DMS79 (cell line): ENCODE measurements around the gene GAB1.

Source experiments
- DNase-seq: peaks from one replicate; lab custom pipeline; 2025; lab: John Stamatoyannopoulos, UW

Gene GAB1

DNA sequence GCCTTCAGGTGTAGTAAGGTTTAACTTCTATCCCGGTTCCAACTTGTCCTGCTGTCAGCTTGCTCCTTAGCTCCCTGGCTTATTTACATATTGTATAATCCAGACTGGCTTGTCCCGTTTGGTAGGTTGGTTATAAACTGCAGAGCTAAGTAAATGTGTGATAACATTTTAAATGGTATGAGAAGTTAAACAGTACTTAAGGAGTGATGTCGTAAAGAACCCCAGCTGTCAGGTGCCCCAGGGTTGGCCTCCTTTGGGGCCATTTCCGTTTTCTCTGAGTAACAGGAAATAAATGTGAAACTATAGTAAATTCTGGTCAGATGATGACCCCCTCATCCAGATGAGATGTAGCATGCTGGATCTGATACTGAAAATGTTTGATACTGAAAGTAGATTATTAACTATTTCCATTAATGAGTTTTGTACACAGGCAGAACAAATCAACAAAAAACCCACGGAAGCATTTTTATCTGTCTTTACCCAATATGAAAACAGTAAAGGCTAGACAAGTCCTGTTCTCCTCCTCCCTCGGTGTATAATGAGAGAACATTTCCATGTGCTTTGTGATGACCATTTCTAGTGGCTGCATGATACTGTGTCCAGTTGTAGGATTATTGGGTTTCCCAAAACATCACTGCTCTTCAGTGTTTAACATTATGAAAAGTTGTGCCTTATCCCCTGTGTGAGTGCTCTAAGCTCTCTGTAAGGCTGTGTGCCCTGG lies 22.4 kb downstream of the GAB1 start:
- no peak for DNase-seq

DNA sequence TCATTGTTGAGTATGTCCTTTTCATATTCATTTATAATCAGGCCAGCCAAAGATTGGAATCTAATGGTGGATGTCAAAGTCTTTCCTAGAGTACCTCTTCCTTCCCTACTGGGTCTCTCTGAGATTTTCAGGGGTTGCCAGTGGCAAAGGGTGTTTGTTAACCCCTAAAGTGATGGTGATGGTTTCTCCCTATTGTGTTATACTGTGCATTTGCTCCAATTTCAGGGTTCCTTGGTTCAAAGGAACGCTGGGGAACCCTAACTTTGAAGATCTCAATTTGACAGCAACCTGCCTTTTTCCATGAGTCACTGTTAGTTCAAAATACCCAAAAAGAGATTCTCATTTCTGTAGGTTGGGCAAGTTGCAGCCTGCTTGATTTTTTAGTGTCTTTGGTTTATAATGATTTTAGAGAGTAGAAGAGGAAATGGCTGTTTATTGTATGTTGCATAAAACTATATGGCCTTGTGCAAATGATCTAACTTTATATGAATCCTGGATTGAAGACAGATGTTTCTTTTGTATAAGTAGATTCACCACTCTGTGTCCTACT lies 23.0 kb downstream of the GAB1 start:
- no peak for DNase-seq

DNA sequence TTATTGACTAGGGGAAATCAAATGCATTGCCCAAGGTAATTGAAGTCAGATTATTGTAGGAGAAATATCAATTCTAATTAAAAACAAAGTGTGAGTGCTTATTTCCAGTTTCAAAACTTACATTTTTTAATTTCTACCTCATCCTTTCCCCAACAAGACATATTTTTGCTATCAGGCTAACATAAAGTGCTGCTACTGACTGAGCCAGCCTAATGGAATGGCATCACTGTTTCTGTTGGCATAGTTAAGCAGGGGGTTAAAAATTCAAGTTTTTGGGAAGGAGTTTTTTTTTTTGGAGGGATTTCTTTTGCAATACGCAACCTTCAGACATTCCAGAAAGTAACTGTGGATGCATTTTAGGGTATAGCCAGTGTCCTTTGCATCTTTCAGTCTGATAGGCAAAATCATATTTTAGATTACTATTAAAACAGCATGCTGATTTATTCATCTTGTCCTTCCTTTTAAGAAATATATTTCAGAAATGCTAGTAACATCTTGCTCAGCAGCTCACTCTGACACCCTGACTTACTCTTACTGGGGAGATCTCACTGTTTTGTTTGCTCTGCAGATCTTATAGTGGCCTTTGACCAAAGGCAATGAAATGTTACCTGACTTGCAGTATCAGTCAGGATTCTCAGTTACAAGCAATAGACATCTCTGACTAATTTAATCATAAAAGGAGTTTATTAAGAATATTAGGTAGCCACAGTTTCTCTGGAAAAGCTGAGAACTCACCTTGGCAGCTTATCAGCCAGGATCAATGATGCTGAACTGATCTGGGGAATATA lies 24.4 kb downstream of the GAB1 start:
- DNase-seq: no peak

DNA sequence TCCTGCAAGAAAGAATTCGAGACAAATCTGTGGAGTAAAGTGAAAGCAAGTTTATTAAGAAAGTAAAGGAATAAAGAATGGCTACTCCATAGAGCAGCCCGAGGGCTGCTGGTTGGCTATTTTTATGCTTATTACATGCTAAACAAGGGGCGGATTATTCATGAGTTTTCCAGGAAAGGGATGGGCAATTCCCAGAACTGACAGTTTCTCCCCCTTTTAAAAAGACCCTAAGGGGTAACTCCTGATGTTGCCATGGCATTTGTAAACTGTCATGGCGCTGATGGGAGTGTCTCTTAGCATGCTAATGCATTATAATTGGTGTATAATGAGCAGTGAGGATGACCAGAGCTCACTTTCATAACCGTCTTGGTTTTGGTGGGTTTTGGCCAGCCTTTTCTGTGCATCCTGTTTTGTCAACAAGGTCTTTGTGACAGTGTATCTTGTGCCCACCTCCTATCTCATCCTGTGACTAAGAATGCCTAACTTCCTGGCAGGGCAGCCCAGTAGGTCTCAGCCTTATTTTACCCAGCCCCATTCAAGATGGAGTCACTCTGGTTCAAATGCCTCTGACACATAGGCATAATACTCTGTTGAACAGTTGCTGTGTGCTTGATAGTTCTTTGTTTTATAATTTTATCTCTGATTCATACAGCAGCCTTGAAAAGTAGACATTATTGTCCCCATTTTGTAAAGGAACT lies 25.8 kb downstream of the GAB1 start:
- DNase-seq: no peak

DNA sequence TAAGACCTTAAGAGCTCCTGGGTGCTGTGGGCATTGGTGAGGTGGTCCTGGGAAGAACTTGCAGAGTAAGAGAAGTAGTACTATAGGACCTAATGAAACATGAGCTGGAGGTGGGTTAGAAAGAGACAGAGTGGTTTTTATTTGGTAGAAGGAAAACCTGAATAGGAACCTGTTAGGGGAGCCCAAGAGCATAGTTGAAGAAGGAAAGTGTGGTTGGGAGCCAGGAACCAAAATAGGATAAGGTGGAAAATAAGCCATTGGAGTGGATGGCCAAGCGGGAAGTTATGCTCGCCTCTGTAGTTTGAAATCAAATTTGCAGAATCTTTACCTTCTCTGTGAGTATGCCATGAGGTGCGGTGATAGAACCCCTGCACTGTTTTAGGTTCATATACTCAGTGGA lies 26.7 kb downstream of the GAB1 start:
- no peak for DNase-seq

DNA sequence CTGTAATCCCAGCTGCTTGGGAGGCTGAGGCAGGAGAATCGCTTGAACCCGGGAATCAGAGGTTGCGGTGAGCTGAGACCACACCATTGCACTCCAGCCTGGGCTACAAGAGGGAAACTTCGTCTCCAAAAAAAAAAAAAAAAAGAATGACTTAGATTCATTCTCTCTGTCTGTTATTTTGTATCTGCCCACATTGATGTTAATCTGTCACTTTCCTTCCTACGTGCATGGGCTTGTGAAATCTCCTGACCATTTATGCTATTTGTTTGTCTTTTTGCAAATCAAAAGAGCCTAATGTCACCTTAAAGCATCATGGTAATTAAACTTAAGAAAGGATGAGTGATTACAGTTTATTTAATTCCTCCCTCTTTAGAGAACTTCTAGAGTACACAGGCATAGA lies 27.4 kb downstream of the GAB1 start:
- DNase-seq: no peak

DNA sequence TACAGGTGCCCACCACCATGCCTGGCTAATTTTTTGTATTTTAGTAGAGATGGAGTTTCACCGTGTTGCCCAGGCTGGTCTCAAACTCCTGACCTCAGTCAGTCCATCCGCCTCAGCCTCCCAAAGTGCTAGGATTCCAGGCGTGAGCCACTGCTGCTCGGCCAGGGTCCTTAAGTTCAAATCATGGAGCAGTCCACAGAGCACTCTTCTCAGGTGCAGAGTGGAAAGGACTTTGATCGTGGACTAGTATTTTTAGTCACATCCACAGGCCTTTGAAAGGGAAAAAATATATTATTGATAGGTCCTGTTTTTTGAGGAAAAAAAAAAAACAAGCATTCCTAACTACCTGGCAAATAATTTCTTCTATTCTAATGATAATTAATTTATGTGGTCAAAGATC lies 31.2 kb downstream of the GAB1 start:
- DNase-seq: no peak

DNA sequence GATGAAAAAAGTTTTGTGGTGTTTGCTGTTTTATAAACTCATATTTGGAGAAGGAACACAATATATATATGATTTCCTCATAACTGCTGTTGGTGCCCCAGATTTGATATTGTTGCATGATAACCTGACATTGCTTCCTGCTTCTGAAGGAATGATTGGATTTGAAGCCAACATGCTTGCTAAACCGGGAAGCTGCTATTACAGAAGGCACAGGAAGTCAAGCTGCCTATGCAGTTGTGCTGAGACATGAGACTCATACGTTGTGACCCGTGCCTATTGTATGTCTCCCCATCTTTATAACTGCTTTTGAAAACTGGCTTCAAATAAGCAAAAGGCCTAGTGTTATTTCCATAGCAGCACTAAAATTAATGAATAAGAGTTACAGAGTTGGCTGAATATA lies 32.9 kb downstream of the GAB1 start:
- DNase-seq: no peak

DNA sequence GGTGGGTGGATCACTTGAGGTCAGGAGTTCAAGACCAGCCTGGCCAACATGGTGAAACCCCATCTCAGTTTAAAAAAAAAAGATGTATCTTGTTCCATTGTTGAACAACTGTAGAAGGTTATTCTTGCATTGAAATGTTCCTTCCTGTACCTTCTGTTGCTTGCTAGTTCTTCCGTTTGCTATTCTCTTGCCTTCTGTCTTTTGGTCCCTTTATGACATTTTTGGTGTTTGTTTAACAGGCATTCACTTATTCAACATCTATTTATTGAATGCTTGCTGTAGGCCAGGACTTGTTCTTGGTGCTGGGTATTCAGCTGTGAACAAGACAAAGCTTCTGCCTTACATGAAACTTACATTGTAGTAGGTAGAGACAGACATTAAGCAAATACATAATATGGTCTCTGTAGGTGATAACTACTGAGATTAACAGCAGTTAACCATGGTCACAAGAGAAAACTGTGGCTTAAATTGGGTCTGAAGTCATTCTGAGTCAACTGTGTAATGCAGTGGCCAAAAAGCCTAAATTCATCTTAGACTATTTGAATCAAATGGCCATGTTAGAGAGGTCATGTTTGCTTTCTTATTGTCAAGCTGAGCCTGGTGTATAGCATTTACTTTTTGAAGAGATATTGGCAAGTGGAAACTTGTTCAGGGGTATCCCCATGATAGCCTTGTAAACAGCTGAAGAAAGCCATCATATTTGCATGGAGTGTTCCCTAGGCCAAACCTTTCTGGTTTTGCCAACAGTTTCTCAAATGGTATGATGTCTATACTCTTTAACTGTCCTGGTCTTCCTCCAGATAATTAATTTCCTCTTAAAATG lies 35.6 kb downstream of the GAB1 start:
- DNase-seq: no peak

DNA sequence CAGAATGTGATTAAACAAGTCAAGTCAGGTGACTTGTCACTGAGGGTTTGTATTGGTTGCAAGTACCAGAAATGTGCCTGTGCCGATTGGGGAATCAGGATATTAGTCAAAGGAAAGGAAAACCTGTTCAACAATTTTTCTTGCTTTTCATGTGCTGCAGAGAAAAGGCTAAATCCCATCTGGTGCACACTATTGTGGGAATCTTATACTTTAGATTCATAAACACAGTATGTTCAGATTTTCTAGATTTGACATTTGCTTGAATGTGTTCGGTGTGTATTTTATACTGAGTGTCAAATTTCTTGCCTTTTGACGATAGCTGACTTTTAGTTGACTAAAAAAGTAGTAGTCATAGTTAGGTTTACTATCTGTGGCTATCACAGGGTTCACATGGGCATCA lies 37.6 kb downstream of the GAB1 start:
- no peak for DNase-seq

DNA sequence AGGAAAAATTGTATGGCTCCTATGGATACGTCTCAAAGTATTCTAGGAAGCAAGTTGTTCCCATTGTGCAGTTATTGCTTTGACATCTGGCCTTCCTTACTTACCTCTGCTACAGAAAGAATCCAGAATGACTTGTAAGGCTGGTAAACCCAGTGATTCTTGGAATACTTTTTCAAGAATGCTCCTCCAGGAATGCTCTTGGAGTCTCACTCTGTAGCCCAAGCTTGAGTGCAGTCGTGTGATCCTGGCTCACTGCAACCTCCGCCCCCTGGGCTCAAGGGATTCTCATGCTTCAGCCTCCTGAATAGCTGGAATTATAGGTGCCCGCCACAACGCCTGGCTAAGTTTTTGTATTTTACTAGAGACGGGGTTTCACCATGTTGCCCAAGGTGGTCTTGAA lies 38.1 kb downstream of the GAB1 start:
- no peak for DNase-seq

DNA sequence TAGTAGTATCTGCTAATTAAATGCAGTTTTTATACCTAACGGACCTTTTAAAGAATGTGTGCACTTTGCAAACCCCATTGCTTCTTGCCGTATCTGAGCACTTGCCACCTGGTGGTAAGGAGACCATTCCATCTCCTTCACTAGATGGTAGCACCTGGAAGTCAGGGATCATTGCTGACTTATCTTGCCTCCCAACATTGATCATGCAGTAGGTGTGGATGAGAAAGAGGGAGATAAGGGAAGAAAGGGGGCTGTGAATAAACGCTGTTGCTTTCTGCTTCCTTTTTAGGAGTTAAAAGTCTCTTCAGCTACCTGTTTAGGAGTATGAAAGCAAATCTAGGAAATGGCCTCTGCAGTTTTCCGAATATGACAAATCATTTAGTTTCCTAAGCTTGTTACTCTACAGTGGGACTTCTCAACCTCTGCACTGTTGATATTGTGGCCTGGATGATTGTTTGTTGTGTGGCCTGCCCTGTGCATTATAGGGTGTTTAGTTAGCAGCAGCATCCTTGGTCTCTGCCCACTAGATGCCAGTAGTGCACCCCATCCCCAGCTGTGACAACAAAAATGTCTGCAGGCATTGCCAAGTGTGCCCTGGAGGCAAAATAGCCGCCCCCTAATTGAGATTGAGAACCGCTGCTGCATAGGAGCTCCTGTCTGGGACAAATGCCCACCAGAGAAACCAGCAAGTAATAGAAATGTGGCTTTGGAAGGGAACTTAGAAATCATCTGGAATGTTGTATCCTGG lies 38.8 kb downstream of the GAB1 start:
- DNase-seq: no peak

DNA sequence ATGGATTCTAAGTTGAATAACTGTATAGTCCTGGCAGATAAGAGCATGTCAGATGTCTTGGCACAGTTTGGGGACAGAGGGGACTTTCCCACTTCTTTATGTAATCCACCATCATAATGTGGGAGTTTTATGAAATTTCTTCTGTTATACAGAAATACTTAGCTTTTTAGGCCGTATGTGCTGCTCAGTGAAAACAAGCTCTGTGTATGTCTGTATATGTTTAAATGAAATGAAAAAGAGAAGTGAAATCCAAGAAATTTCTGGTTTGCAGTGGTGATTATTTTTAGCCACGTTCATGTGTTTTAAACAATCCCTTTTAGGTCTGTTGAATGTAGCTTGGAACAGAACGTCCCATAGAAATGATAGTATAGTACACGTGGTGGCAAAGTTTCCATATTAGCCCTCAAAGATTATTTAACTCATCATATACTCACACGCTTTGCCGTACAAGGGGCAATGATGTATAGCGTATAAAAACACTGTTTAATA lies 41.0 kb downstream of the GAB1 start:
- no peak for DNase-seq

DNA sequence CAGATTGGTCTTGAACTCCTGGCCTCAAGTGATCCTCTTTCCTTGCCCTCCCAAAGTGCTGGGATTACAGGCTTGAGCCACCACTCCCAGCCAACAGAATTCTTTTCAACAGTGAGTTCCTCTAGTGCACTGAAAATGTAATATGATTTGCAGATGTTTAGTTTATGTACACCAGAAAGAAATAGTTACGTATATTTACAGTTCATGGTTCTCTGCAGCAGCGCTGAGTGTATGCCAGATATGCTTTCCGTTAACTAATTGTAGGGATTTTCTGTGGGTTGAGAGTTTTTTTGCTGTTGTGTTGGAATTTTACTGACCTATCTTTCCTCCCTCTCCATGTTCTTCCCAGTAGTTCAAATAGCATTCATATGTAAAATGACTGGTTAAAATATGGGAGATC lies 44.0 kb downstream of the GAB1 start:
- no peak for DNase-seq

DNA sequence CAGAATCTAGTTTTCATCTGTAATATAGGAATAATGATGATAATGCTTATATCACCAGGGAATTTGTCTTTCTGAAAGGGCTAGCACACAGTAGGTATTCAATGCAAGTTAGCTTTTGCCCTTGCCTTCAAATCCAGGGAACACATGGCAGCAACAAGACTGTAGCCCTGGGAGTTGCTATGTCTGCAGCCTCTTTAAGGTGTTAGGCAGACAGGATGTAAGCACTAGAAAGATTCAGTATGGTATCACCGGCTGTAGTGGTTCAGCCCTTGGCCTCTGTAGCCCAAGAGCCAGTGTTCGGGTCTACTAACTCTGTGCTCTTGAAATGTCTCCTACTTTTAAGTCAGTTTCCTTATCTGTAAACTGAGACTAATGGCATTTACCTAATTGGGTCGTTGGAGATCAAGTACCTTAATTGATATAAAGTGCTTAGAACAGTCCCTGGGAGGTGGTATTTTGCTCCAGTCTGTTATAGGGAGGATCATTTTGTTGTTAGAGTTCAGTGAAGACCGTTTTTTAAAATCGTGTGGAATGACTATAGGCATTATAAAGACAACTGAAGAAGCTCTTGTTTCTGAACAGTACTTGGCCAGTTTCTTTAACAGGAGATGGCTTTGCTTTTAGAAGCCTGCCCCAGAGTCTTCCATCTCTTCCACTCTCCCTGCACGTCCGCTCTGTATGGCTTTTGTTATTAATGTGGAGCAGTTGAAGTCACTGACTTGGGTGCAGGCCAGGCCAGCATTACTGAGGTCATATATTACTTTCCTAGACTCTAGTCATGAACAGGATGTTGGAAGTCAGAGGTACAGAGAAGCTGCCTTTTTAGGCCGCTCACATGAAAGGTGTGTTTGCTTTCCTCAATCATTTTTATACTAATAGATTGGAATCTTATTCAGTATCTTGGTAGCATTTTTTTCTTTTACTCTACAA lies 44.8 kb downstream of the GAB1 start:
- DNase-seq: peak; percentile 5

DNA sequence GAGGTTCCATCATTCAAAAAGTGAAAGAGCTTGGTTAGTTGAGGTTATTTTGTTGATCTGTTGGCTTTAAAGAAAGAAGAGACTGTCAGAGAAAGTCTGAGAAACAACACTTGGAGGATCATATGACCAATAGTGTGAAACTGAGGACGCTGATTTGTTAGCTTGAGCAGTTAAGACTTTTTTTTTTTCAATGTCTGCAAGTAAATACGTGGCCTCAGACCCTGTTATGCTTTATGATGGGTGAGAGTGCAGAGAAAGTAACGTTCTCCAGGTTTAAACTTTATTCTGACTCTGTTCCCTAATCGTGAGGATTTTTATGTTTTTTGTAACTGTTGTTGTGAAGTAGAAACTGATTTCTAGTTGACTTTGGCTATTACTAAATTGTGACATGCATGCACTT lies 45.9 kb downstream of the GAB1 start:
- DNase-seq: no peak

DNA sequence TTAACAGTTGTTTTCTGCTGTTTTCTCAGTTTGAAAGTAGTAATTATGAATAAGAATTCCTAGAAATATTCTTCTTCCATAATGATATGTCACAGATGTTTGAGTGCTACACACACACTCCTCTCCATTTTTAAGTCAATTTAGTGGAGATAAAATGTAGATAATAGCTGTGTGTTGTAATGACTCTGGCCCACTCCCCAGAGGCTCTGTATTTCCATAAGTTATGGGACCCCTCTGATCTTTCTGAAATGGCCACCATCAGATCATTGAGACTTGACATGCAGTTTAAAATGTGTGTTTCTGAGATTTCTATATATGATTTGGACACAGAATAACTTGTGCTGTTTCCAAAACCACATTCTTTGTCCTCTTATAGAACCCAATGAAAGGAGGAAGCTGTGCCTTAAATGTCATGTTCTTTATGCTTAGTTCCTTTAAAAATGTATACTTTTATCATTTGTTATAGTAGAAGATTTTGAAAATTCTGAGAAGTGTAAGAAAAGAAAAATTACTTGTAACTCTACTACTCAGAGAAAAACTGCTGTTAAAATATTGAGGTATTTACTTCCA lies 46.4 kb downstream of the GAB1 start:
- DNase-seq: no peak

DNA sequence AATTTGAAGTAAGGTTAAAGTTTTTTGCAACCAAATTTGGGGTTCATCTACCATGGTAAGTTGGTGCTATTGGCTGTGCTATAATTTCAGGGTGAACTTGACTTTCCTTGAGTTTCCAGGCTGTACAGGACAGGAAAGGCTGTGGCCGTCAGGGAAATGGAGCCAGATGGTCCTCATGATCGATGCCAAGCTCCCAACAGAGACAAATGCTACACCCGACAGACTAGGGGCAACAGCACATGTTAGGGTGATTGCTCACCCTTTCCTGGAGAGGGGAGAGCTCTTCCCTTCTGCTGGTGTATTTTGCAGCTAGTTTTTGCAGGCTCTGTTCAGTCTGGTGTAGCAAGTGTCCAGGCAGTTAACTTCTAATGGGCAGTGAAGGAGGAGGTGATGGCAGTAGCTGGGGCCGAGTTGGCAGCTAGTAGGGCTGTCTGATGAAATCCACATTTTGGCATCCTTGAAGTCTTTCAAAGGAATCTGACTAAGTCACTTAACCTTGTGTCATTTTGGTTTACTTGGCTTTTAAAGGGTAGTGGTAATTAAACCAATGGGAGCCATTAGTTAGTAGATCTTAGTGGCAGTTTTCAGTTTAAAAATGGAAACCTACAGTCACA lies 47.8 kb downstream of the GAB1 start:
- no peak for DNase-seq

DNA sequence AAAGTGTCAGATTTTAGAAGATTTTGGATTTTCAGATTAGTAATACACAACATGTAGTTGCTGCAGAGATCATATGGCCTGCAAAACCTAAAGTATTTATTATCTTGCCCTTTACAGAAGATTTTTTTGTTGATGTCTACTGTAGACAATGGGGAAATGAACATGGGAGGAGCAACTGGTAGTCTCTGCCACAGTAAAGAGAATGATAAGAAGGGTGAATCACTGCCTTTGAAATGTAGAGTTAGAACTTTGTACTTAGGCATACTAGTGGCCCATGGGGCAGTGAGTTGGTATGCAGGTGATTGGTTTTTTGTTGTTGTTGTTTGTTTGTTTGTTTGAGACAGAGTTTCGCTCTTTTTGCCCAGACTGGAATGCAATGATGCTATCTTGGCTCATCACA lies 50.1 kb downstream of the GAB1 start:
- DNase-seq: no peak
